Measurements from ENCODE around the gene ITPKA.

Gene ITPKA

GRCh38 chr15:41491889-41492288 lies 1.8 kb upstream of the ITPKA start:
- no peak for DNase-seq

- no peak for DNase-seq
These were observed 973 bp upstream of the ITPKA start for GRCh38 chr15:41492597-41493204.

- no peak for DNase-seq
These were observed 172 bp downstream of the ITPKA start for GRCh38 chr15:41493902-41494189.

- DNase-seq: peak; percentile 79
These were observed 682 bp downstream of the ITPKA start for GRCh38 chr15:41494190-41494921.

DNA sequence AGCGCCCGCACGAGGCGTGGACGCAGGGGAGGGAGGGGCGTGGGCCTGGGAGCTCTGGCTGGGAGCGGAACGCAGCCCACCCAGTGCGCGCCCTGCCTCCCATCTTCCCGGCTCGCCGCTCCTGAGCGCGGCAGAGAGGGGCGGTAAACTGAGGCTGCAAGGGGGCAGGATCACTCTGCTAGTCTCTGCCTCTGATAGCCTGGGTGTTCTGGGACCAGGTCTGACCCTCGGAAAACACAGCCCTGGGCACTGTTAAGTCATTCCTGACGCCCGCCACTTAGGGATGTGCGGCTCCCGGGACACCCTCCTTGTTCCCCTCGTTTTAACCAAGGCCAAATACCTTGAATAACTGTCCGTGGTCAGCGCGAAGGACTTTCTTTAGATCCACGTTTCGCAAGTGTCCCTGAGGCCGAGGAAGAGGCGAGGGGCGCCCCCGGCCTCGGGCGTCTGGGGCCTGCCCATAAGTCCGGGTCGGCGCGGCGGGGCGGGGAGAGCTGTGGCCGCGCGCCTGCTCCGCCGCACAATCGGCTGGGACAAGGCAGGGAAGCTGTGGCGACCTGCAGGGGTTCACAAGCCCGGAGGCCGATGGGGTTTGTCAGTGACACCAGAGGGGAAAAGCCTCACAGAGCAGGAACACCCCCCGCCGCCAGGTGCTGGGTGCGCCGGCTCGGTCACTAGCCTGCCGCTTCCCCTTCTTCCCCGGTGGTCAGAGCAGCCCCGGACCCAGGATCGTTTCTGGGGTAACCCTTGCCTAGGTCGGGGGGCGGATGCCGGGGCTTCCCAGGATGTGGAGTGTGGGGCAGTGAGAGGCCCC lies 1.5 kb downstream of the ITPKA start:
- peak; percentile 77 for DNase-seq

DNA sequence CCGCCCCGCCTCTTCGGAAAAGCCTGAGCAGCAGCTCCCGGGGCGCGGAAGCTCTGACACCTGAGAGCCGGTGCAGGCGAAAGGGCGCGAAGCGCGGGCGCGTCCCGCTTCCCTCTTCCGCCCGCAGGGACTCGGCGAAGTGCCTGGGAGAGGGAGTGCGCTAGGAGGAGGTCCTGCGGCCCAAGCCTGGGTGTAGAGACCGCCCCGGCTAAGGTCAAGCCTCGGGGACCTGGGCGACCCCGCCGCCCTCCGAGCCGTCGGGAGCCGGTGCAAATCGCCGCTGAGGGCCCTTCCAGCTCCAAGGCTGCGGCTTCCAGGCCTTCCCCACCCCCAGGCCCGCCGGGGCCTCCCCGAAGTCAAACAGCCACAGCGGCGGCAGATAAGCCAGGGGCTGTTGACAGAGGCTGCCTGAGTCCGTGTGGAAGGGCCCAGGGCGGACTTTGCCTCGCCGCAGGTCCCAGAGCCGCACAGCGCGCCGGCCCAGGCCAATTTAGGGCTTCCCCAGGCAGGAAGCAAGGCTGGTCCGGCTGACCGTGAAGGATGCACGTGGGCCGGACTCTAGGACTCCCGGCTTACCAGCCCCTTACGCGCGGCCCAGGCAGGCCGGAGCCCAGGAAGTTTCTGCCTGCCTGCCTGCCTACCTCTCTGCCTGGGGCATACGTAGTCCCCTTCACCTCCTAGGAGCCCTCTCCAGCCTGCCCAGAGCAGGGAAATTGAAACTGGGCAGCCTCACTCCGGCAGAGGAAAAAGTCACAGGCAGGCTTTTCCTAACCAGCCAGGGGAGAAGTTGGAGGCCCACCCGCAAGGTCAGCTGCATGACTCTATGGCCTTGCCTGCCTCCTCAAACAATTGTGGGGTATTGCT lies 2.3 kb downstream of the ITPKA start:
- no peak for DNase-seq

GRCh38 chr15:41498657-41499056 lies 5.0 kb downstream of the ITPKA start:
- no peak for DNase-seq

DNA sequence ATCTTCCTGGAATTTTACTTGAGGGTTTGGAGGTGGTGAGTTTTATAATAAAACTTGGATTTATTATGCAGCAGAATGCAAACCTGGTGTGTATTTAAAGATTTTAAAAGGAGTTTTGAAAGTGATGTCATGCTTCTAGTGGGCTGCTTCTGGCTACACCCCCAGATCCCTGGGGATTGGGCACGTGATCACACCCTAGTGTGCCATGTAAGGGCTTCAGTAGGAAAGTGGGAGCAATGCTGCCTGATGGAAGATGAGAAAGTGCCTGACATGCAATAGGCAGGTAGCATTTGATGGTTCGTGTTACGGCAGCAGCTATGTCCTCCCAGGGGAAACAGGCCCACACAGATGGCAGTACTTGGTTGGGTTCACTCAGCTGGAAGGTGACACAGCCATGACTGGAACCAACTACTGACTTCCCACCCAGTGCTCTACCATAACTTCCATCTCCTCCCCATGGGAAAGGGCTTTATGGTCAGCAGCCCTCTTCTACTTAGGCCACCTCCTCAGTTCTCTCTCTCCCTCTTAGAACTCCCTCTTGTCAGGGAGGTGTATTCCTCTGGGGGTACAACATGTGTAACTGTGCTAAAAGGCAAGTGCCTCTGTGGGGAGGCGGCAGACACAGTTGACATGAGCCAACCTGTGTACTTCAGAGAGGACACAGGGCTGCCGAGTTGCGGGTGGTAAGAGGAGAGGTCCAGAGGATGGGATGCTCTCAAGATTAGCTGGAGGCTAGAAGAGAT lies 5.6 kb downstream of the ITPKA start:
- no peak for DNase-seq

DNA sequence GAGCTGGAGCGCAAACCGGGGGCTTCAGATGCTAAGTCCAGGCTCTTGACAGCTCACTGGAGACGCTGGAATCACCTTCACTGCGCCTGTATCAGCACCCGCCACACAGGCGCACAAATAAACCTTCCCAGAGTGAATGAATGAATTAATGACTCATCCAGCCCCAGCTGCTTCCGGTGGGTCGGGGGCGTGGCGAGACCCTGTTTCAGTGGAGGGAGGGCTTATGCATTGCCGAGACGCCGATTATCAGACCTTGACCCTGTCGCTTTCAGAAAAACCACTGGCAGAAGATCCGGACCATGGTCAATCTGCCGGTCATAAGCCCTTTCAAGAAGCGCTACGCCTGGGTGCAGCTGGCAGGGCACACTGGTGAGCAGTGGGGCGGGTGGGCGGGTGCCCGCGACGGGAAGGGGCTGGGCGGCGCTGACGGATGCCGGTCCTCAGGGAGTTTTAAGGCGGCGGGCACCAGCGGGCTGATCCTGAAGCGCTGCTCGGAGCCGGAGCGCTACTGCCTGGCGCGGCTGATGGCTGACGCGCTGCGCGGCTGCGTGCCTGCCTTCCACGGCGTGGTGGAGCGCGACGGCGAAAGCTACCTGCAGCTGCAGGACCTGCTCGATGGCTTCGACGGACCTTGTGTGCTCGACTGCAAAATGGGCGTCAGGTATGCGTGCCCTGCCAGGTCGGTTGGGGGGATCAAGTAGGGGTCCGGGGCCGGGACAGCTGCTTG lies 7.7 kb downstream of the ITPKA start:
- DNase-seq: peak; percentile 71

- DNase-seq: peak; percentile 76
These were observed 8.5 kb downstream of the ITPKA start for GRCh38 chr15:41501931-41502794.

GRCh38 chr15:41502795-41503668 lies 9.4 kb downstream of the ITPKA start:
- no peak for DNase-seq

DNA sequence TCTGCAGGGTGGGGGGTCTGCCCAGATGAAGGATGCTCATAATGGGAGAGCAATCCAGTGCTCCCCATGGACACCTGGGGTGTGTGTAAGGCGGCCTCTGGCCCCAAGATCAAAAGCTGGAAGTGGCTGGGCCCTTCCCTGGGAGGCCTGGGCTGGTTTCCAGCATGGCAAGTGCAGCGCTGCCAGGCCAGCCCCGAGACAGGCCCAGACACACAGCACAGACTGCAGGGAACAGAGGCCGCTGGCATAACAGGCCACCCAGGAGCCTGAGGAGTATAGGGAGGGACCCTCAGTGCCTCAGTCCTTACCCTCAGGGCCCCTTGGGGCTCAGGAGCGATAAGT lies 10.0 kb downstream of the ITPKA start:
- no peak for DNase-seq

- no peak for DNase-seq
These were observed 11.2 kb downstream of the ITPKA start for GRCh38 chr15:41504751-41505492.

GRCh38 chr15:41505776-41506175 lies 12.1 kb downstream of the ITPKA start:
- no peak for DNase-seq

GRCh38 chr15:41506796-41507341 lies 13.2 kb downstream of the ITPKA start:
- DNase-seq: no peak

DNA sequence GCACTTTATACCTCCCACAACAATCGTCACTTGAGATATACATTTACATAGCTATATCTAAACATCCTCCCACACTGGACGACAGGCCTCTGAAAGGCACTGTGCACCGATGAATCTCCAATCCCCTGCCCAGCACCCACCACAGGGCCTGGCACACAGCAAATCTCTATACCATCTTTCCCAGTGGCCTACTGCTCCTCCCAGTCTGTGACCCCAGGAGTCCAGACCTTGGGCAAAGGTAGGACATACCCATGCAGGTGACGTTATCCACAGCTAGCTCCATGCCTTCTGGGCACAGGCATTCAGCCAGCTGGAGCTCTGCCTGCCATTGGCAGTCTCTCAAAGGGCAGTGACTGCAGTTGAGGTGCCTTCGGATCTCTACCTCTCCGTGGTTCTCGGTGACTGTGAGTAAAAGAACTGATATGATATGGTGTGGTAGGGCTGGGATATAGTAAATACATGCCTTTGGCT lies 14.2 kb downstream of the ITPKA start:
- no peak for DNase-seq

GRCh38 chr15:41510728-41511127 lies 17.1 kb downstream of the ITPKA start:
- DNase-seq: no peak

DNA sequence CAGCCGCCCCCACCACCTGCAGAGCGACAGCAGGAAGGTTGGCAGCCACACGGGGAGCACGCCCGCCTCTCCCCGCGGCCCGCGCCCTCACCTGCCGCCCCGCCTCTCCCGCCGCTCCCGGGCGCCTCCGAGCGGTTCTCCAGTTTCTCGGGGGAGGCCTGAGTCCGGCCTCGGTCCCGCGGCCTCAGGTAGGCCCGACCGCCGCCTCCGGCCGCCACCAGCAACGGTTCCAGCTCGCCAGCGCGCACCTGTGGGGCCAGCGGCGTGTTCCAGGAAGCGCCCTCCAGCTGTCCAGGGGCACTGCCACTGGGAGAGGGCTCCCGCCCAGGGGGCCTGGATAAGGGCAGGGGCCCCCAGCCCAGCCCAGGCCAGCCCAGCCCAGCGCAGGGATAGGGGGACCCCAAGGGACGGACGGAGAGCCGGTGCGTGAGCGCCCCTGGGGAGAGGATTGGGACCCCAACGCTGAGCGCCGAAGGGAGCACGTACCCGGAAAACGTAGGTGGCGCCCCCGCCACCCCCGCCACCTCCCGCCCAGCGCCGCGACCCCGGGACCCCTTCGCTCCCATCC lies 17.7 kb downstream of the ITPKA start:
- DNase-seq: no peak
